Suprapubic skin (tissue), 4 donors: Measurements from ENCODE around the gene STING1. TPM values are rescaled to one million over a fixed set of nuclear protein-coding genes. Genes with fewer than 3 reads are reported as not detected.

Source experiments
- DNase-seq, 2 donors: peaks; one replicate each; pipeline ENCODE4 v3.0.0-alpha.2; 2019; ENCODE audit warnings: low spot score in 2 of 2
- H3K27ac ChIP-seq: fragments of 200-600 bp; sonication (generic); one replicate; pipeline ENCODE4 v1.5.1; 2019
- H3K27me3 ChIP-seq: fragments of 200-600 bp; sonication (generic); one replicate; pipeline ENCODE4 v1.5.1; 2019
- H3K36me3 ChIP-seq: fragments of 200-600 bp; sonication (generic); one replicate; pipeline ENCODE4 v1.5.1; 2019
- H3K4me1 ChIP-seq: fragments of 200-600 bp; sonication (generic); one replicate; pipeline ENCODE4 v1.5.1; 2019
- H3K4me3 ChIP-seq: fragments of 200-600 bp; sonication (generic); one replicate; pipeline ENCODE4 v1.5.1; 2019; ENCODE audit warnings: mild to moderate bottlenecking
- H3K9me3 ChIP-seq: fragments of 200-600 bp; sonication (generic); one replicate; pipeline ENCODE4 v1.5.1; 2019
- CTCF ChIP-seq, 2 donors: fragments of 200-600 bp in 1 of 2; fragments of 450-650 bp in 1 of 2; sonication (generic) in 1 of 2; IDR thresholded peaks; one replicate each; pipeline ENCODE4 v1.5.1; 2016 to 2019; ENCODE audit warnings: antibody characterized with exemption in 2 of 2, mild to moderate bottlenecking in 1 of 2, moderate library complexity in 1 of 2
- EP300 ChIP-seq: sonication (generic); formaldehyde crosslinking; IDR thresholded peaks from one replicate; pipeline ENCODE4 v1.6.1; 2017; ENCODE audit warnings: antibody characterized with exemption
- POLR2A ChIP-seq, 2 donors: fragments of 450-650 bp; IDR thresholded peaks; one replicate each; pipeline ENCODE4 v1.6.1; 2017; ENCODE audit warnings: antibody characterized with exemption in 2 of 2, mild to moderate bottlenecking in 2 of 2, moderate library complexity in 2 of 2
- POLR2AphosphoS5 ChIP-seq, 3 donors: sonication (generic); formaldehyde crosslinking; IDR thresholded peaks; one replicate each; pipeline ENCODE4 v1.6.1; 2017; ENCODE audit warnings: antibody characterized with exemption in 3 of 3
- WGBS: methylation state at CpG from one replicate; pipeline ENCODE4 v1.1.5; 2018; 5-methylcytosine and 5-hydroxymethylcytosine counted together
- total RNA-seq, 4 donors: library from RNA; depleted of rRNA; stranded (reverse); fragments of >200 nt; gene quantifications; one replicate each; pipeline ENCODE4 v1.1.0, GENCODE V29; 2016

Gene STING1
- total RNA-seq, 4 donors from 2014 or later, result 11.3 to 20.3 (median 14.8) TPM

- H3K27ac ChIP-seq, result no peak overlapping the region
- peaks cover 33% of the 10 kb centered on the region for H3K4me1 ChIP-seq
- 90% methylated on average over 12 of the region's 13 CpGs for WGBS
- H3K27me3 ChIP-seq, result no peaks in the 10 kb centered on the region
- no peak for DNase-seq
- TF ChIP-seq POLR2AphosphoS5 (IDR thresholded peaks at IDR 0.05), result no peak
- TF ChIP-seq CTCF (IDR thresholded peaks at IDR 0.05), result no peak
- no peak for TF ChIP-seq POLR2A (IDR thresholded peaks at IDR 0.05)
- TF ChIP-seq EP300, result no peak
- no peak overlapping the region for H3K4me3 ChIP-seq
- no peaks in the 10 kb centered on the region for H3K9me3 ChIP-seq
- peaks cover 35% of the 10 kb centered on the region for H3K36me3 ChIP-seq
These were observed 6.5 kb downstream of the STING1 start for GRCh38 chr5:139475865-139476617.

DNA sequence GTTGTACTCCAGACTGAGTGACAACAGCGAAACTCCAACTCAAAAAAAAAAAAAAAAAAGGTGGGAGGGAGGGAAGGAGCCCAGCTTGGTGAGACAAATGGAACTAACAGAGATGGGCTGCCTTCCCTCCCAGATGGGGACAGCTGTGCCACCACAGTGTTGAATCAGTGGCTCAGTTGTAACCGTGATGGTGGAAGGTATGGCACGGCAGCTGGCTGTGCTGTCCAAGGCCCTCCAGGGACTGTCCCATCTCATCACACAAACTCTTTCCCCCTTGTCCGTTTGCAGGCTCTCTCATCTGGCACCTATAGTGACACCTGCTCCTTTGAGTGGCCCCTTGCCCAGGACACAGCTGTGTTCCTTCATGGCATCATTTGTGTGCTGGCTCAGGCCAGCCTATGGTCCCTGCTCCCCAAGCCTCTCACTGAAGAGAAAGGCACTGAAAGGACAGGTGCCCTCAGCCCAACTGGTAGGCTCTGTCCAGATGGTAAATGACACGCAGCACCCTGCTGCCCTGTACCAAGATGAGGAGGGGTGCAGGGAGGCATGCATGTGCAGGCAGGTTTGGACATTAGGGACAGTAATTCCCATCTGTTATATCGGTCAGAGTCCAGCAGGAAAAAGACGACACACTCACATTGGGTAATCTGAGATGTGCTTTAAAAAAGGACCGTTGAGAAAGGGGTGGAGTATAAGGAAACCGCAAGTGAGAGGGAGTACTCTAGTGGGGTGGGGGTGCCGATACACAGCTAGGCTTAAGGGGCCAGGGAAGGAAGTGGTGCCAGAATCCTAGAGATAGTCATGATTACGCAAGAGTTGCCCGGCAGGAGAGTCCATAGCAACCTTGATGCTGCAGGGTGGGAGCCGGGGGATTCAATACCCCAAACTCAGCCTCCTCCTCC, 7.4 kb downstream of the STING1 start:
- WGBS, result 60% methylated on average over 13 of the region's 13 CpGs
- Histone ChIP-seq H3K4me3 (no peak overlapping the region), H3K9me3 (no peaks in the 10 kb centered on the region), H3K27ac (no peak overlapping the region), H3K36me3 (peaks cover 32% of the 10 kb centered on the region), H3K27me3 (no peaks in the 10 kb centered on the region), H3K4me1 (peaks cover 29% of the 10 kb centered on the region)
- DNase-seq, result no peak
- no peak for TF ChIP-seq POLR2A (IDR thresholded peaks at IDR 0.05)
- no peak for TF ChIP-seq EP300
- TF ChIP-seq POLR2AphosphoS5 (IDR thresholded peaks at IDR 0.05), result no peak
- TF ChIP-seq CTCF (IDR thresholded peaks at IDR 0.05), result no peak

DNA sequence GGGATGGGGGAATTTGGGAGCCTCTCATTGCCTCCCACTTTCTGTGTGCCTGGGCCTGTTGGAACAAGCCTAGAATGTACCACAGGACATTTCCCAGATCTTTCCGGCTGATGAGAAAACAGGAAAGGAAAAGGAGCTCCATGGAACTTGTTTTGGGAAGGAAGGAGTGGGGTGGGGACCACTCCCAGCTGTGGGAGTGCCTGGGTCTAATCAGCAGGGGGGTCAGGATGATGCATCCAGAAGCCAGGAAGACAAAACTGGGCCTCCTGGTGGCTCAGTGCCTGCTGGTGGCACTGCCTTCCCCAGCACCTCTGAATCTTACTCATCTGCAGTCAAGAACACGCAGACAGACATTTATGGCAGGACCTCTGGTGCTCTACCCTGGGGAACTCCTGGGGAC, 9.0 kb downstream of the STING1 start:
- 62% methylated on average over 2 of the region's 2 CpGs for WGBS
- Histone ChIP-seq H3K27me3 (no peaks in the 10 kb centered on the region), H3K36me3 (peaks cover 29% of the 10 kb centered on the region), H3K4me1 (peaks cover 30% of the 10 kb centered on the region), H3K9me3 (no peaks in the 10 kb centered on the region), H3K4me3 (no peak overlapping the region), H3K27ac (peak overlapping the region; percentile 50)
- no peak for TF ChIP-seq CTCF (IDR thresholded peaks at IDR 0.05)
- TF ChIP-seq POLR2A (IDR thresholded peaks at IDR 0.05), result no peak
- no peak for TF ChIP-seq EP300
- TF ChIP-seq POLR2AphosphoS5 (IDR thresholded peaks at IDR 0.05), result no peak
- DNase-seq, result no peak

- Histone ChIP-seq H3K36me3 (peaks cover 24% of the 10 kb centered on the region), H3K27ac (peak overlapping the region; percentile 50), H3K4me1 (peaks cover 30% of the 10 kb centered on the region), H3K4me3 (no peak overlapping the region), H3K27me3 (no peaks in the 10 kb centered on the region), H3K9me3 (no peaks in the 10 kb centered on the region)
- 71% methylated on average over 8 of the region's 8 CpGs for WGBS
- no peak for DNase-seq
- TF ChIP-seq CTCF (IDR thresholded peaks at IDR 0.05) (no peak), POLR2A (IDR thresholded peaks at IDR 0.05) (no peak), EP300 (no peak), POLR2AphosphoS5 (IDR thresholded peaks at IDR 0.05) (no peak)
These were observed 9.5 kb downstream of the STING1 start for GRCh38 chr5:139473105-139473504.
